Esophagus muscularis mucosa (tissue), 3 donors: ENCODE data around the gene PKP4.

ENCODE experiments used
- CTCF ChIP-seq, 3 experiments: fragments of 200-600 bp in 2 of 3; fragments of 450-650 bp in 1 of 3; sonication (generic) in 2 of 3; IDR thresholded peaks; one replicate each; pipeline ENCODE4 v1.5.1; 2017 to 2019; ENCODE audit warnings: antibody characterized with exemption in 3 of 3, mild to moderate bottlenecking in 2 of 3, moderate library complexity in 1 of 3
- POLR2AphosphoS5 ChIP-seq, 2 donors: sonication (generic); formaldehyde crosslinking; IDR thresholded peaks; one replicate each; pipeline ENCODE4 v1.6.1; 2017; ENCODE audit warnings: antibody characterized with exemption in 2 of 2

GRCh38 chr2:158510887-158511286 lies 54.1 kb downstream of the PKP4 start:
- TF ChIP-seq CTCF (IDR thresholded peaks at IDR 0.05) (no peak), POLR2AphosphoS5 (IDR thresholded peaks at IDR 0.05) (no peak)
